HG03280 (cell line): ENCODE data around the gene NEAT1.
"Not testable (repeated sequence)": the region's sequence is repeated elsewhere in the genome, so short reads cannot be mapped to it uniquely, and the experiment has no call there.

Experiments used
- ATAC-seq: cut with Tn5 transposase; IDR thresholded peaks from one replicate; pipeline ENCODE4 v1.9.1; 2021; ENCODE audit warnings: mild to moderate bottlenecking, moderate library complexity; ENCODE audit not compliant: unreplicated experiment

NEAT1 gene

GRCh38 chr11:65404638-65405339 is 17.8 kb upstream of the NEAT1 start:
- no peak for ATAC-seq

GRCh38 chr11:65410936-65411680 is 11.5 kb upstream of the NEAT1 start:
- no peak for ATAC-seq

DNA sequence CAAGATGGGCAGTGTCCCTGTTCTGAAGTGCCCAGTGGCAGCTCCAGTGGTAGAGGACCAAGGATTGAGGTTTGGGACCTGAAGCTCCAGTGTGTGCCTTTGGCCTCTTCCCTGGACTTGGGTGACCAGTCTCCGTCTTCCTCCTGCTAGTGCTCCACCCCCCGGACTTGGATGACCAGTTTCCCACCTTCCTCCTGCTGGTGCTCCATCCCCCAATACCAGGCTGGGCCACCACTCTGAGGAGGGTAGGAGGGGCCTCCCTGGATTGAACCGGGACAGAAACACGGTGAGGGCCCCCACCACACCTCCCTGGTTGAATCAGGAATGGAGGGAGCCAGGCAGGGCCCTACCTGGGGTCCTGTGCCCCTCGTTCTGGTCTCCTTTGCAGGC is 10.9 kb upstream of the NEAT1 start:
- ATAC-seq, result no peak

DNA sequence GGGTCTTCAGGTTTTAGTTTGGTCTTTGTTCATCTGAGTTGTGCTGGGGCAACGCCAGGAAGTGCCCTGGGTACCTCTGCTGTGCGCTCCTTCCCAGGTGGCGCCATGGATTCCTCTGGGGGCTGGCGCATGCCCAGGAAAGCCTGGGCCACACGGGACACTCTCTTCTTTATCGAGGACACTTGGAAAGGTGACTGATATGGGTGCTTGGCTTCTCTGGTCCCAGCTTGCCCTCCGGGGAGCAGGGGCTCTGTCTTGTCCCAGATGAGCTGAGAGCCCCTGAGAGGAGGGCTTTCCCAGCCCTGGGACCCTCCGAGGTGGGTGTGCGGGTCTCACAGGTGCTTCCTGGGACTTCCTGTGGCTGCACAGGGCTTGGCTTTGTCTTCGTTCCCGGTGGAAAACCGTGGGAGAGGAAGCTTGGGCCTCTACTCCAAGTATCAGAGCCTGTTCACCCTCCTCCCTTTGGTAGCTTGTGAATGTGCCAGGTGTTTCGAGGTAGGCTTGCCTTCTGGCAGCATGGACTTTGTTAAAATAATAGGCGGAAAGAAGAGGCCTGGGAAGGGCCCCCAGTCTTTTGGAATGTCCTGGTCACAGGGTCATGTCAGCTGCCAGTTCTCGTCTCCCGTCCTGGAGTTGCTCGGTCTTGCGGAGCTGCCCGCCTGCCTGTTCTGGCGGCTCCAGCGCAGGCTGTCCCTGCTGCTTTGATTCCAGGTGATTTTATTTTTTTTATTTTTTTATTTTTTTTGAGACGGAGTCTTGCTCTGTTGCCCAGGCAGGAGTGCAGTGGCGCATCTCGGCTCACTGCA is 10.1 kb upstream of the NEAT1 start:
- ATAC-seq, result no peak

DNA sequence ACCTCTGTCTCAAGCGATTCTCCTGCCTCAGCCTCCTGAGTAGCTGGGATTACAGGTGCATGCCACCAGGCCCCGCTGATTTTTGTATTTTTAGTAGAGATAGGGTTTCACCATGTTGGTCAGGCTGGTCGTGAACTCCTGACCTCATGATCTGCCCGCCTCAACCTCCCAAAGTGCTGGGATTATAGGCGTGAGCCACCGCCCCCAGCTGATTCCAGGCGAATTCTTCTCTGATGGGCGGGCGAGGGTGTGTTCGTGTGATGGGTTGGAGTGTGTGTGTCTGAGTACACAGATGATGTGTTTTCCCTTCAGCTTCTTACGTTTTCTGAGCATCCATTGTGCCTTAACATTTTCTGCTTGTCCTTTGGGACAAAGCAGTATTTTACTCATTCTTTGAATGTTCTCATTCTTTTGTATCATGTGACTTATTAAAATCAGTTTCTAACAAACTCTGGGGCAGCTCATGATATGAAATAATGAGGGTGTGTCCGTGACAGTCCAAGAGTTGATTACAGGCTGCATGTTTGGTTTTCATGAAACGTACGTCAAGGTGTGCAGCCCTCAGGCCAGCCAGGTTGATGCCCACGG is 9.4 kb upstream of the NEAT1 start:
- not testable (repeated sequence) for ATAC-seq

DNA sequence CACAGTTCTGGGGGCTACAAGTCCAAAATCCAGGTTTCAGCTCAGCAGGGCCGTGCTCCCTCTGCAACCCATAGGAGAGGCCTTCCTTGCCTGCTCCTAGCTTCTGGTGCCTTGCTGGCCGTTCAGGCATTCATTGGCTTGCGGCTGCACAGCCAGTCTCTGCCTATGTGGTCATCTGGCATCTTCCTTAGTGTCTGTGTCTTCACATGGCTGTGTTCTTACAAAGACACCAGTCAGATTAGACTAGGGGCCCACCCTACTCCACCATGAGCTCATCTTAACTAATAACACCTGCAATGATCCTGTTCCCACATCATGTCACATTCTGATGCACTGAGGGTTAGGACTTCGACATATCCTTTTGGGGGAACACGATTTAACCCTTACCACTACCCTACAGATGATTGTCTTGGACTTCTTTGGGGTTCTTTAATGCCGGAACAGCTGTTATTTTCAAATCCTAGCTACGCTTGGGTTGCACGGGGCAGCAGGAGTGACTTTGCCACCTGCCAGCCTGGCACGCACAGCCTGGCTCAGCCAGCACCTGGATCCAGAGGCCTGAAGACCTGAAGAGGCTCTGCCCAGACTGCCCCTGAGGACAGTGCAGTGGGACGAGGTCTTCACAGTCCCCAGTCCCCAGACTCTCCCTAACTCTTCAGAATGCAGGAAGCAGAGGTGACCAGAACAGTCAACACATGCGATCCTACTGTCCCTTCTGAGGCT is 7.7 kb upstream of the NEAT1 start:
- no peak for ATAC-seq

DNA sequence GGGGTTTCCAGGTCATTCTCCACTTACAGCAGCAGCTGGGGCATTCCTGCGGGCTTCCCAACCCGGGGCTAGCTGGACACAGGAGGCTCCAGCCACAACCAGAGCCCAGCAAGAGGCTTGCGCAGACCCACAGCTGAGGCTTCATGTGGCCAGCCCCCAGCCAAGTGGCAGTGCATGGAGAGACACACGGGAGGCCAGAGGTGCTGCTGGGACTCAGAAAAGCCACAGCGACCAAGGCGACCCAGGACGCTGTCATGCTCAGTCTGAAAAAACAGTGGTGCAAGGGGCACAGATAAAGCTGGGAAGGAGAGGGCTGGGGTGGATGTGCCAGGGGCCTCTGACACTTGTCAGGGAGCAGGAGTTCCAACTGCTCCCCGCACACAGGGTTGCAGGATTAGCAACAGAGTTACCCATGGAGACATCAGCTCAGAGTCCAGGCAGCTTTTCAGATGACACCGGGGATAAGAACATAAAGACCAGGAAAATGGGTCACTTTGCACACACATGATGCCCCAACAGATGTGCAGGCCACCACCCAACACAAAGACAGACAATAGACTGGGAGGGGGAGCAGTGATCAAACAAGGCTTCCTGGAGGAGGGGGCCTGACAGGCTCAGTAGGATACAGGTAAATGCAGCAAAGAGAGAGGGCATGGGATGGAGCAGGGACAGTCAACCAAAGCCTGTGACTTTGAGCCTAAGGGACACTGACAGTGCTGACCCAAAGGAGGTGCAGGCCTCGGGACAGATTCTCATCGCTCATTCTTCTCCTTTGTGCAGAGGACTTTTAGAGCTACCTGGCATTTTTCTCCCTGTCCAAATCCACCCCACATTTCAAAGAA is 6.9 kb upstream of the NEAT1 start:
- no peak for ATAC-seq

GRCh38 chr11:65416341-65416824 is 6.2 kb upstream of the NEAT1 start:
- ATAC-seq, result peak; percentile 44

- no peak for ATAC-seq
Measured at GRCh38 chr11:65416841-65417701, 5.5 kb upstream of the NEAT1 start.

DNA sequence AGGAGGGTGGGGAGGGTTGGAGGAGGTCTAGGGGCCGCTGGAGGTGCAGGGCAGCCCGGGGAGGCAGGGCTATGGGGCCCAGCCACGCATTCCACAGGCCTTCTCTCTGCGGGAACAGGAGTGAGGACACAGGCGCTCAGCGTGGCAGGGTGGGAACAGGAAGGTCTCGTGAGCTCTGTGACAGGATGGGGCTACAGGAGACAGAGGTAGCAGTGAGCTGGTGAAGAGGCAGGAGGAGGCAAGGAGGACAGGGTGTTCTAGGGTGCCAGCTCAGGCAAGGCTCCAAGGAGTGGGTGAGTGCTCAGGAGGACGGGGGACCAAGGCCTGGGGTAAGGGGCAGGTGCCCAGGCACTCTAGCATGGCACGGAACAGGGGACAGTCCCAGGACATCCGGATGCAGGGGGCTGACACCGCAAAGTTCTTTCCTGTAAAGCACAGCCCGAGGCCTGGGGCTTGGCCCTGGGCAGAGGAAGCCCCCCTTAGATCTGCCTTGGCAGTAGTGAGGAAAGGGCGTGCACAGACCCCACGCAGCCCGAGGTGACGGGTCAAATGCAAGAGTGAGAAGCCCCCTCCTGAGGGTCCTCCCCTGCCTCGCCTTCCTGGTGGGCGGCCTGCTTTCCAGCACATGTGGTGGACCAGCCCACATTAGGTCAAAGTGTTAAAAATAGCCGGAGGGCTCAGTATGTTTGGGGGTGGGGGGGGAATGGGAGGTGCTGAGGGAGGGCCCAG is 4.7 kb upstream of the NEAT1 start:
- ATAC-seq, result no peak

DNA sequence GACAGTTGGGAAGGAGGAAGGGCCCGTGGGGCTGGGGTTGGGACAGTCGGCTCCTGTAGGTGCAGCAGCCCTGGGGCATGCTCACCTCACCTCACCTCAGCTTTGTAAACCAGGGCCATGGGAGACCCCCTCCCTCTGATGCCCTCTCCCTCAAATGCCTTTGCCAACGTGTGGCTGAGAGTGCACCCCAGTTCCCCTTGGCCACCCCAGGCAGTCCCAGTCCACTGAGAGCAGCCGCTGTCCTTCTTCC is 4.2 kb upstream of the NEAT1 start:
- ATAC-seq, result no peak

GRCh38 chr11:65418681-65419459 is 3.7 kb upstream of the NEAT1 start:
- peak; percentile 35 for ATAC-seq

- ATAC-seq, result no peak
Measured at GRCh38 chr11:65419460-65419771, 3.2 kb upstream of the NEAT1 start.

DNA sequence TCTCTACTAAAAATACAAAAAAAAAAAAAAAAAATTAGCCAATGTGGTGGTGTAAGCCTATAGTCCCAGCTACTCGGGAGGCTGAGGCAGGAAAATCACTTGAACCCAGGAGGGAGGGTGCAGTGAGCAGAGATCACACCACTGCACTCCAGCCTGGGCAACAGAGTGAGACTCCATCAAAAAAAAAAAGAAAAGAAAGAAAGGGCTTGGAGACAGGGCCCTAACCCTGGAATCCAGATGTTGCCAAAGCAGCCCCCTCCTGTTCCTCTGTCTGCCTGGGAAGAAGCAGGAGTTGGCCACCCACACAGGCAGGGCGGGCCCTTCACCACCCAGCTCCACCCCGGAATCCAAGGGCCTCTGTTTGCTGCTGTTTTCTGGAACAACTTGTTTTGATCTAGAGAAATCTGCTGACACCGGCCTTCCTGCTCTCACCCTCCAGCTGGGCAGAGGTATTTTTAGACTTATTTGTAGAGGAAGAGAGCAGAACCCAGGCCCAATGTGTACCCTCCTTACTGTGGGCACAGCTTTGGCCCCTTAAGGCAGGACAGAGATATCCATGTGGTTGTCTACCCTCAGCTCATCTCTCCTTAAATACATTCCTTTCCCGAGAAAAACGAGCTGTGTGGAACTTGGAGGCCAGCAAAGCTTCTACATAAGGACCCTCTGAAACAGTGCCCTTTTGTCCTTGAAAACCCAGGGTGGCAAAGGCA is 2.7 kb upstream of the NEAT1 start:
- no peak for ATAC-seq

- no peak for ATAC-seq
Measured at GRCh38 chr11:65420506-65420905, 2.1 kb upstream of the NEAT1 start.

DNA sequence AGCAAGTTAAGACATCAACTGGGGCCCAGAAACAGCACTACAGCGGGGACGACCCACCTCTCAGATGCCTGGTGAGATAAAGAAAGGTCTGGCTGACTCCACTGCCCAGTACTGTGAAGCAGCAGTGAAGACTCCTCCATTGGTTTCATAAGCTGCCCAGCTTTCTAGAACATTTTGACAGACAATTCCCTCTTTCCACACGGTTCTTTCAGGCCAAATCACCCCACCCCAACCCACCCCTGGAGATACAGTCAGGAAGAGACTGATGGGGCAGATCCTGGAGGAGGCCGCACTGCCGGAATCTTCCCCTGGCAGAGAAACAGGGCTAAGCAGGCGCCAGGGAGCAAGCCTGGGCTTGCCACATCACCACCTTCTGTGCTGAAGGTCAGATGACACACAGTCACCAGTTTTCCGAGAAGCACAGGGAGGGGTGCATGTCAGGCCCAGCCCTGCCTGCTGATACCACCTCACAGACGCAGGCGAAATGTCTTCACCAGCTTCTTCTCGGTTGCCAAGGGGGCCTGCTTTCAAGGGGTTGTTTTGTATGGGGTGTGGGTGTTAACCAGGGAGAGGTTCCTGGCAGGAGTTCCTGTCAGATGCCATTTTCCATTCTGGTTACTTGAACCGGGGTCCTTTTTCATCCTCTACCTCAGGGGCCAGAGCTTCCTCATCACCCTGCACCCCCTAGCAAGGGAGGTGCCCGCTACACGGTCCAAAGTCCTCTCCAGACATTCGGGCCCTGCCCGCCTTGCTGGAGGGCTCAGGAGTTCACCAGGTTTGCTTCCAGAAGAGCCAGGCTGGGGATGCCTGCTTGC is 1.4 kb upstream of the NEAT1 start:
- ATAC-seq, result no peak
